HL-60 (cell line): ENCODE results near the gene TEX28.

ENCODE experiments used
- SPI1 ChIP-seq: IDR thresholded peaks from 2 replicates; pipeline ENCODE4 v1.6.1; 2012; ENCODE audit warnings: low read depth, mild to moderate bottlenecking, borderline replicate concordance
- TF ChIP-seq, protein P1 (sequence below): IDR thresholded peaks from one replicate; pipeline ENCODE4 v1.5.1; 2011; ENCODE audit warnings: low read length, control low read depth, inconsistent platforms; ENCODE audit not compliant: insufficient read depth
- TF ChIP-seq, protein P2 (sequence below): IDR thresholded peaks from 2 replicates; pipeline ENCODE4 v1.6.1; 2012; ENCODE audit warnings: low read depth; ENCODE audit not compliant: insufficient replicate concordance

DNA sequence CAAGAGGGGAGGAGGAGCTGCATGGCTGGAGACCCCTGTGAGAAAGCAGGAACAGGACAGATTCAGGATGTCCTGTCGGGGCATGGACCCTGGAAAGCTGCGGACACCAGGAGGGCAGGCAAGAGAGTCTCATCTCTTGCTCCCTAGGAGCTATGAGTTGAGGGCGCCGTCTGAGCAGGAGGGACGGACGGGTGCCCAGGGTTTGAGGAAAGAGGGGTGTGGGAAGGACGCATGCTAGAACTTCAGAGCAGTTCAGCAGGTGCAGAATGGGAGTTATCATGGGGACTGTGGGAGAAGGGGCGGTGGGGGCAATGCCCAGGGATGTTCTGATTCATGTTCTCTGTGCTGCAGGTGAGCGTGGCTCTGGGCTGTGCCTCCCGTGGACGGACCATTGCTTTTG is 25.5 kb upstream of the TEX28 start:
- TF ChIP-seq, protein P1, sequence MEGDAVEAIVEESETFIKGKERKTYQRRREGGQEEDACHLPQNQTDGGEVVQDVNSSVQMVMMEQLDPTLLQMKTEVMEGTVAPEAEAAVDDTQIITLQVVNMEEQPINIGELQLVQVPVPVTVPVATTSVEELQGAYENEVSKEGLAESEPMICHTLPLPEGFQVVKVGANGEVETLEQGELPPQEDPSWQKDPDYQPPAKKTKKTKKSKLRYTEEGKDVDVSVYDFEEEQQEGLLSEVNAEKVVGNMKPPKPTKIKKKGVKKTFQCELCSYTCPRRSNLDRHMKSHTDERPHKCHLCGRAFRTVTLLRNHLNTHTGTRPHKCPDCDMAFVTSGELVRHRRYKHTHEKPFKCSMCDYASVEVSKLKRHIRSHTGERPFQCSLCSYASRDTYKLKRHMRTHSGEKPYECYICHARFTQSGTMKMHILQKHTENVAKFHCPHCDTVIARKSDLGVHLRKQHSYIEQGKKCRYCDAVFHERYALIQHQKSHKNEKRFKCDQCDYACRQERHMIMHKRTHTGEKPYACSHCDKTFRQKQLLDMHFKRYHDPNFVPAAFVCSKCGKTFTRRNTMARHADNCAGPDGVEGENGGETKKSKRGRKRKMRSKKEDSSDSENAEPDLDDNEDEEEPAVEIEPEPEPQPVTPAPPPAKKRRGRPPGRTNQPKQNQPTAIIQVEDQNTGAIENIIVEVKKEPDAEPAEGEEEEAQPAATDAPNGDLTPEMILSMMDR = no peak
- TF ChIP-seq, protein P2, sequence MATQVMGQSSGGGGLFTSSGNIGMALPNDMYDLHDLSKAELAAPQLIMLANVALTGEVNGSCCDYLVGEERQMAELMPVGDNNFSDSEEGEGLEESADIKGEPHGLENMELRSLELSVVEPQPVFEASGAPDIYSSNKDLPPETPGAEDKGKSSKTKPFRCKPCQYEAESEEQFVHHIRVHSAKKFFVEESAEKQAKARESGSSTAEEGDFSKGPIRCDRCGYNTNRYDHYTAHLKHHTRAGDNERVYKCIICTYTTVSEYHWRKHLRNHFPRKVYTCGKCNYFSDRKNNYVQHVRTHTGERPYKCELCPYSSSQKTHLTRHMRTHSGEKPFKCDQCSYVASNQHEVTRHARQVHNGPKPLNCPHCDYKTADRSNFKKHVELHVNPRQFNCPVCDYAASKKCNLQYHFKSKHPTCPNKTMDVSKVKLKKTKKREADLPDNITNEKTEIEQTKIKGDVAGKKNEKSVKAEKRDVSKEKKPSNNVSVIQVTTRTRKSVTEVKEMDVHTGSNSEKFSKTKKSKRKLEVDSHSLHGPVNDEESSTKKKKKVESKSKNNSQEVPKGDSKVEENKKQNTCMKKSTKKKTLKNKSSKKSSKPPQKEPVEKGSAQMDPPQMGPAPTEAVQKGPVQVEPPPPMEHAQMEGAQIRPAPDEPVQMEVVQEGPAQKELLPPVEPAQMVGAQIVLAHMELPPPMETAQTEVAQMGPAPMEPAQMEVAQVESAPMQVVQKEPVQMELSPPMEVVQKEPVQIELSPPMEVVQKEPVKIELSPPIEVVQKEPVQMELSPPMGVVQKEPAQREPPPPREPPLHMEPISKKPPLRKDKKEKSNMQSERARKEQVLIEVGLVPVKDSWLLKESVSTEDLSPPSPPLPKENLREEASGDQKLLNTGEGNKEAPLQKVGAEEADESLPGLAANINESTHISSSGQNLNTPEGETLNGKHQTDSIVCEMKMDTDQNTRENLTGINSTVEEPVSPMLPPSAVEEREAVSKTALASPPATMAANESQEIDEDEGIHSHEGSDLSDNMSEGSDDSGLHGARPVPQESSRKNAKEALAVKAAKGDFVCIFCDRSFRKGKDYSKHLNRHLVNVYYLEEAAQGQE = no peak
- no peak for TF ChIP-seq SPI1
